ENCODE measurements around the gene PRRT1B.

The PRRT1B gene

DNA sequence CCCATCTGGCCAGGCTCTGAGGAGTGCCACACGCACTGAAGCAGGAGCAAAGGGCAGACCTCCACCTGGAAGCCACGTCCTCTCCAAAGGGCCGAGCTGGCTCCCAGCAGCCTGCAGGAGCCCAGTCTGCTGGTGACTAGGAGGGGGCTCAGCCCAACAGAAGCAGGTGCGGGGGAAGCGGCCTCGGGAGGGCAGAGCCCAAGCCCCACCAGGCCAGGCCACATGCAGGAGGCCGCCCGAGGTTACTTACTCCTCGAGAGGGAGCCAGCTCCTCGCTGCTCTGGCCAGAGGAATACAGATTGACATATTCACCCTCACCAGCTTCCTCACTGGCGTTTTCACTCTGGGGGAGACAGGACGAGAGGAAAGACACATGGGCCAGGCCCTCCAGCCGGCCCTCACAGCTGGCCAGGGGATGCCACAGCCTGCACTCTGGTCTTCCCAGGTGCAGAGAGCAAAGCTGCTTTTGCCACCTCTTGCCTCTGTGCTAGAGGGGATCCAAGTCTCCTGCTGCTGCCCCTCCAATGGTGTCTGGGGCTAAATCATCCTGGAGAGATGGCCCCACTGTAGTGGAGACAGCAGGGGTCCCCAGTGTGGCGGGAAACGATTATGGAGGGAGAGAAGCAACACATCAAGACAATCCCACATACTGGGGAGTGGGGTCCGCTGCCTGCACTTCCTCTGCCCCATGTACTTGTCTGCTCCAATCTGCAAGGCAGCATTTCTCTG is 58.6 kb downstream of the PRRT1B start:
- H3K9me2 ChIP-seq (replicated peaks; ENCODE audit: insufficient read depth, low read length): no peaks in the 10 kb centered on the region
- H3K4me3 ChIP-seq (ENCODE audit: insufficient read depth, low read length, poor library complexity, severe bottlenecking): no peak overlapping the region
- H3K36me3 ChIP-seq (ENCODE audit: low read length): no peaks in the 10 kb centered on the region
- H3F3A ChIP-seq (ENCODE audit: insufficient read depth): no peaks in the 10 kb centered on the region
- H3K27ac ChIP-seq (ENCODE audit: low read depth, low read length): no peak overlapping the region
- no peak for TF ChIP-seq EZH2phosphoT487 (conservative IDR thresholded peaks at IDR 0.05; ENCODE audit: low read length)
- TF ChIP-seq, protein P1, sequence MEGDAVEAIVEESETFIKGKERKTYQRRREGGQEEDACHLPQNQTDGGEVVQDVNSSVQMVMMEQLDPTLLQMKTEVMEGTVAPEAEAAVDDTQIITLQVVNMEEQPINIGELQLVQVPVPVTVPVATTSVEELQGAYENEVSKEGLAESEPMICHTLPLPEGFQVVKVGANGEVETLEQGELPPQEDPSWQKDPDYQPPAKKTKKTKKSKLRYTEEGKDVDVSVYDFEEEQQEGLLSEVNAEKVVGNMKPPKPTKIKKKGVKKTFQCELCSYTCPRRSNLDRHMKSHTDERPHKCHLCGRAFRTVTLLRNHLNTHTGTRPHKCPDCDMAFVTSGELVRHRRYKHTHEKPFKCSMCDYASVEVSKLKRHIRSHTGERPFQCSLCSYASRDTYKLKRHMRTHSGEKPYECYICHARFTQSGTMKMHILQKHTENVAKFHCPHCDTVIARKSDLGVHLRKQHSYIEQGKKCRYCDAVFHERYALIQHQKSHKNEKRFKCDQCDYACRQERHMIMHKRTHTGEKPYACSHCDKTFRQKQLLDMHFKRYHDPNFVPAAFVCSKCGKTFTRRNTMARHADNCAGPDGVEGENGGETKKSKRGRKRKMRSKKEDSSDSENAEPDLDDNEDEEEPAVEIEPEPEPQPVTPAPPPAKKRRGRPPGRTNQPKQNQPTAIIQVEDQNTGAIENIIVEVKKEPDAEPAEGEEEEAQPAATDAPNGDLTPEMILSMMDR (IDR thresholded peaks at IDR 0.05; ENCODE audit: insufficient read depth, low read length, poor library complexity, severe bottlenecking): no peak
- H3K79me2 ChIP-seq (ENCODE audit: insufficient read depth, low read length): no peaks in the 10 kb centered on the region
- H3K27me3 ChIP-seq (ENCODE audit: low read length): no peaks in the 10 kb centered on the region
- no peaks in the 10 kb centered on the region for H4K20me1 ChIP-seq (ENCODE audit: low read depth, low read length)
- H3K9ac ChIP-seq (ENCODE audit: low read length): no peak overlapping the region
- H3K9me3 ChIP-seq (ENCODE audit: insufficient read depth, low read length): no peaks in the 10 kb centered on the region
- no peak overlapping the region for H3K4me2 ChIP-seq (ENCODE audit: low read depth, low read length, poor library complexity, severe bottlenecking)
- no peak overlapping the region for H2AFZ ChIP-seq (ENCODE audit: low read depth, low read length, severe bottlenecking)

DNA sequence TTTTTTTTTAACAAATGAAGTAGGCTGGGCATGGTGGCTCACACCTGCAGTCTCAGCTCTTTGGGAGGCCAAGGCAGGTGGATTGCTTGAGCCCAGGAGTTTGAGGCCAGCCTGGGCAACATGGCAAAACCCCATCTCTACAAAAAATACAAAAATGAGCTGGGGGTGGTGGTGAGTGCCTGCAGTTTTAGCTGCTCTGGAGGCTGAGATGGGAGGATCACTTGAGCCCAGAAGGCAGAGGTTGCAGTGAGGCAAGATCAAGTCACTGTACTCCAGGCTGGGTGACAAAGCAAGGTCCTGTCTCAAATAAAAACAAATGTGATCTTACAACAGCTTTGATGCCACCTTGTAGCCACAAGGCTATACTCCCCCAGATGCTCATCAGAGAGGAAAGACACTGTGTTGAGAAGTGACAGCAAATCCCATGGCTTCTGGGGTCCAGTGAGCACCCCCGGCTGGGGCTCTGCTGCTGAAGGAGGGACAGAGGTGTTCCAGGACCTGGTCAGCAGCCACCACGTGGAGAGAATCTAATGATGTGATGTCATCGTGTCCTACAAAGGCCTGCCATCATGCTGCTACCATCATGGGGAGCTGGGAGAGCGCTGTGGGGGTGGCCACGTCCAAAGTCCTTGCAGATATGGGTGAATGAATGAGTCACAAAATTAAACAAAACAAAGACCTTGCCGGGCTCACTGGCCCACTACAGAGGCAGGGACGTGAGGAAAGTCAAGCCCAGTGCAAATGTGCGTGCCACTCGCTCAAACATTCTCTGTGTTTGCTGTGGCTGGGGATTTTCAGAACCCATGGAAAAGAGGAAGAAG is 60.7 kb downstream of the PRRT1B start:
- no peaks in the 10 kb centered on the region for H3K36me3 ChIP-seq (ENCODE audit: low read length)
- H3K4me3 ChIP-seq (ENCODE audit: insufficient read depth, low read length, poor library complexity, severe bottlenecking): no peak overlapping the region
- H3F3A ChIP-seq (ENCODE audit: insufficient read depth): no peaks in the 10 kb centered on the region
- H3K4me2 ChIP-seq (ENCODE audit: low read depth, low read length, poor library complexity, severe bottlenecking): no peak overlapping the region
- no peaks in the 10 kb centered on the region for H4K20me1 ChIP-seq (ENCODE audit: low read depth, low read length)
- no peak overlapping the region for H3K9ac ChIP-seq (ENCODE audit: low read length)
- H2AFZ ChIP-seq (ENCODE audit: low read depth, low read length, severe bottlenecking): no peak overlapping the region
- H3K27me3 ChIP-seq (ENCODE audit: low read length): no peaks in the 10 kb centered on the region
- TF ChIP-seq, protein P1 (IDR thresholded peaks at IDR 0.05; ENCODE audit: insufficient read depth, low read length, poor library complexity, severe bottlenecking): no peak
- no peak for TF ChIP-seq EZH2phosphoT487 (conservative IDR thresholded peaks at IDR 0.05; ENCODE audit: low read length)
- H3K9me3 ChIP-seq (ENCODE audit: insufficient read depth, low read length): no peaks in the 10 kb centered on the region
- no peak overlapping the region for H3K27ac ChIP-seq (ENCODE audit: low read depth, low read length)
- H3K9me2 ChIP-seq (replicated peaks; ENCODE audit: insufficient read depth, low read length): no peaks in the 10 kb centered on the region
- no peaks in the 10 kb centered on the region for H3K79me2 ChIP-seq (ENCODE audit: insufficient read depth, low read length)

DNA sequence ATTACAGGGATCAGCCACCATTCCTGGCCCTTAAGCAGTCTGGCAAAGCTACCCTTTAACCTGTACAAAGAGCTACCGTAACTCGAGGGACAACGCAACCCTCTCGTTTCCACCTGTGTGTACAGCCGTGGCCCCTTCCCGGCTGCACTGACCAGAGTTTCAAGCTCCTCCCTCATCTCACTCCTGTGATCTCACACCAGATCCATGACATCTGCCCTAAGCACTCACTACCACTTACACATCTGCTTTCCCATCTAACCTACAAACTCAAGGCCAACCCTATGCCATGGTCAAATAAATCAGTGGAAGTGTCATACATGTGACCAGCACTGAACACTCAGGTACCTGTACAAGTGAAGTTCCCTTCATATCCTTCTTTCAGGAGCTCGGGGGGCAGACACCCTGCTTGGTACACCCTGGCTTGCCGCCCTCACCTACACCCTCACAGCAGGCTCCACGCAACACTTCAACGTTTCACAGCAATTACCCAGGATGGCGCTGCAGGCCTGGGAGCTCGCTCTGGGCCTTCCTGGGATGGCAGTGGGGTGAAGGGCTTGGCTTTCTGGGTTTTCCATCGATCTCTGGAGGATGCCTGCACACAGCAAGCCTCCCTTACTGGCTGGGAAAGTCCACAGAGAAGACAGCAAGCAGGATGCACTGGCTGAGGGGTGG is 61.7 kb downstream of the PRRT1B start:
- Histone ChIP-seq H4K20me1 (ENCODE audit: low read depth, low read length) (no peaks in the 10 kb centered on the region), H3K79me2 (ENCODE audit: insufficient read depth, low read length) (no peaks in the 10 kb centered on the region), H3K9me2 (replicated peaks; ENCODE audit: insufficient read depth, low read length) (no peaks in the 10 kb centered on the region), H3K9ac (ENCODE audit: low read length) (no peak overlapping the region), H3K4me3 (ENCODE audit: insufficient read depth, low read length, poor library complexity, severe bottlenecking) (no peak overlapping the region), H3K9me3 (ENCODE audit: insufficient read depth, low read length) (no peaks in the 10 kb centered on the region), H3K4me2 (ENCODE audit: low read depth, low read length, poor library complexity, severe bottlenecking) (no peak overlapping the region), H3K27ac (ENCODE audit: low read depth, low read length) (no peak overlapping the region), H3K36me3 (ENCODE audit: low read length) (no peaks in the 10 kb centered on the region), H3F3A (ENCODE audit: insufficient read depth) (no peaks in the 10 kb centered on the region), H3K27me3 (ENCODE audit: low read length) (no peaks in the 10 kb centered on the region), H2AFZ (ENCODE audit: low read depth, low read length, severe bottlenecking) (no peak overlapping the region)
- TF ChIP-seq, protein P1 (IDR thresholded peaks at IDR 0.05; ENCODE audit: insufficient read depth, low read length, poor library complexity, severe bottlenecking): no peak
- TF ChIP-seq EZH2phosphoT487 (conservative IDR thresholded peaks at IDR 0.05; ENCODE audit: low read length): no peak
